Loucy (cell line): Measurements from ENCODE around the gene BARX2.

Experiments used
- EZH2phosphoT487 ChIP-seq: fragments of 200-600 bp; IDR thresholded peaks from 2 replicates; pipeline ENCODE4 v1.6.1; 2018; ENCODE audit warnings: antibody characterized with exemption, mild to moderate bottlenecking, moderate library complexity, borderline replicate concordance
- TF ChIP-seq, protein P1 (sequence below): fragments of 200-600 bp; sonication (generic); conservative IDR thresholded peaks from 2 replicates; pipeline ENCODE4 v1.5.1; 2014; ENCODE audit warnings: mild to moderate bottlenecking, antibody characterized with exemption, low read length

DNA sequence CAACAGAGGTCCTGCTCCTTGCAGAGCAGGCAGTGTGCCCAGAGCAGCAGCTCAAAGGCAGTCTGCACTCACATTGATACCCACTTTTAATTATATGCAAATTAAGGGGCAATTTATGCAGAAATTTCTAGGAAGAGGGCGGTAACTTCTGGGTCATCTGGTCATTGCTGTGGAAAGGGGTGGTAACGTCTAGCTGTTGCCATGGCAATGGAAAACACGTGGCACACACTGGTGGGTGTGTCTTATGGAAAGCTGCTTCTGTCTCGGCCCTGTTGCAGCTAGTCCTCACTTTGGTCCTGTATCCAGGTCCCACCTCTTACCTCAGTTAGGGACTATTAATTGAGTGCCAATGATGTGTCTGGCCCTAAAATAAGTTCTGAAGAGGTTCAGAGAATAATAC is 36.8 kb downstream of the BARX2 start:
- TF ChIP-seq, protein P1, sequence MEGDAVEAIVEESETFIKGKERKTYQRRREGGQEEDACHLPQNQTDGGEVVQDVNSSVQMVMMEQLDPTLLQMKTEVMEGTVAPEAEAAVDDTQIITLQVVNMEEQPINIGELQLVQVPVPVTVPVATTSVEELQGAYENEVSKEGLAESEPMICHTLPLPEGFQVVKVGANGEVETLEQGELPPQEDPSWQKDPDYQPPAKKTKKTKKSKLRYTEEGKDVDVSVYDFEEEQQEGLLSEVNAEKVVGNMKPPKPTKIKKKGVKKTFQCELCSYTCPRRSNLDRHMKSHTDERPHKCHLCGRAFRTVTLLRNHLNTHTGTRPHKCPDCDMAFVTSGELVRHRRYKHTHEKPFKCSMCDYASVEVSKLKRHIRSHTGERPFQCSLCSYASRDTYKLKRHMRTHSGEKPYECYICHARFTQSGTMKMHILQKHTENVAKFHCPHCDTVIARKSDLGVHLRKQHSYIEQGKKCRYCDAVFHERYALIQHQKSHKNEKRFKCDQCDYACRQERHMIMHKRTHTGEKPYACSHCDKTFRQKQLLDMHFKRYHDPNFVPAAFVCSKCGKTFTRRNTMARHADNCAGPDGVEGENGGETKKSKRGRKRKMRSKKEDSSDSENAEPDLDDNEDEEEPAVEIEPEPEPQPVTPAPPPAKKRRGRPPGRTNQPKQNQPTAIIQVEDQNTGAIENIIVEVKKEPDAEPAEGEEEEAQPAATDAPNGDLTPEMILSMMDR = no peak
- no peak for TF ChIP-seq EZH2phosphoT487
